OCI-LY7 (cell line): ENCODE data around the gene DUOX2. TPM values are rescaled to one million over a fixed set of nuclear protein-coding genes. Genes with fewer than 3 reads are reported as not detected.

Source experiments
- BruUV-seq: library from RNA; stranded (reverse); fragments of 400-500 nt; replicated peaks from 2 replicates; lab custom pipeline; 2021; lab: Mats Ljungman, UMichigan
- CTCF ChIA-PET: fragments of 300-600 bp; sonication (Branson Sonifier 250); formaldehyde crosslinking; loops from one replicate; lab custom pipeline; 2022; ENCODE audit warnings: antibody characterized with exemption; ENCODE audit not compliant: unreplicated experiment; lab: Charles Lee
- POLR2A ChIA-PET: fragments of 300-600 bp; sonication (Branson Sonifier 250); formaldehyde crosslinking; loops from one replicate; lab custom pipeline; 2022; ENCODE audit warnings: antibody characterized with exemption; lab: Charles Lee
- DNase-seq: peaks from one replicate; pipeline ENCODE4 v3.0.0-alpha.2; 2015; ENCODE audit warnings: low spot score
- H2AFZ ChIP-seq: fragments of 200-600 bp; sonication (generic), shearing (Covaris generic); 2 replicates; pipeline ENCODE4 v1.6.1; 2014; ENCODE audit warnings: mild to moderate bottlenecking, antibody characterized with exemption, low read length, moderate library complexity
- H3K27ac ChIP-seq: fragments of 200-600 bp; sonication (generic); 2 replicates; pipeline ENCODE4 v1.5.1; 2014; ENCODE audit warnings: mixed run types, low read depth, mild to moderate bottlenecking, moderate library complexity, low read length, inconsistent platforms; ENCODE audit not compliant: poor library complexity, severe bottlenecking
- H3K36me3 ChIP-seq: fragments of 200-600 bp; sonication (generic); 2 replicates; pipeline ENCODE4 v1.6.1; 2014; ENCODE audit warnings: mild to moderate bottlenecking, antibody characterized with exemption, low read length, moderate library complexity, mixed read lengths; ENCODE audit not compliant: insufficient read depth
- H3K4me1 ChIP-seq: fragments of 200-600 bp; sonication (generic); 2 replicates; pipeline ENCODE4 v1.5.1; 2014; ENCODE audit warnings: mild to moderate bottlenecking, low read length; ENCODE audit not compliant: insufficient read depth, poor library complexity, severe bottlenecking
- H3K4me2 ChIP-seq: fragments of 200-600 bp; sonication (generic); 2 replicates; pipeline ENCODE4 v1.6.1; 2014; ENCODE audit warnings: mild to moderate bottlenecking, low read length
- H3K4me3 ChIP-seq: fragments of 200-600 bp; sonication (generic); 2 replicates; pipeline ENCODE4 v1.5.1; 2014; ENCODE audit warnings: mild to moderate bottlenecking, low read depth, low read length; ENCODE audit not compliant: poor library complexity, severe bottlenecking
- H3K79me2 ChIP-seq: fragments of 200-600 bp; sonication (generic); 2 replicates; pipeline ENCODE4 v1.6.1; 2016; ENCODE audit warnings: low read depth, mild to moderate bottlenecking, low read length, moderate library complexity, mixed read lengths; ENCODE audit not compliant: insufficient read depth
- H3K9me2 ChIP-seq: fragments of 200-600 bp; sonication (generic); 2 replicates; pipeline ENCODE4 v1.6.1; 2016; ENCODE audit warnings: mild to moderate bottlenecking, low read length, mixed read lengths; ENCODE audit not compliant: insufficient read depth
- H3K9me3 ChIP-seq: fragments of 200-600 bp; sonication (generic); 2 replicates; pipeline ENCODE4 v1.6.1; 2014; ENCODE audit warnings: mild to moderate bottlenecking, mixed run types, low read length, mixed read lengths
- H4K20me1 ChIP-seq: fragments of 200-600 bp; sonication (generic); 2 replicates; pipeline ENCODE4 v1.6.1; 2014; ENCODE audit warnings: mild to moderate bottlenecking, antibody characterized with exemption, low read length, moderate library complexity, mixed read lengths; ENCODE audit not compliant: insufficient read depth
- EZH2phosphoT487 ChIP-seq: fragments of 200-600 bp; sonication (generic); IDR thresholded peaks from 2 replicates; pipeline ENCODE4 v1.6.1; 2018; ENCODE audit warnings: low read depth, borderline replicate concordance, mild to moderate bottlenecking, mixed run types, antibody characterized with exemption, low read length, moderate library complexity, mixed read lengths
- intact Hi-C: fragments of 100-400 bp; cut with micrococcal nuclease; formaldehyde crosslinking; loops from one replicate; pipeline ENCODE4 v1.10.0; 2022; ENCODE audit not compliant: unreplicated experiment
- total RNA-seq, 2 experiments: library from RNA; depleted of rRNA in 1 of 2; stranded (reverse); fragments of >200 nt in 1 of 2; shearing (Covaris generic) in 1 of 2; gene quantifications; 2 replicates each; pipeline ENCODE4 v1.2.3, GENCODE V29; 2014 to 2022
- TF ChIP-seq, protein P1 (sequence below): fragments of 200-600 bp; sonication (generic); conservative IDR thresholded peaks from 2 replicates; pipeline ENCODE4 v1.5.1; 2014; ENCODE audit warnings: mild to moderate bottlenecking, antibody characterized with exemption, low read length, moderate library complexity, mixed read lengths

Gene DUOX2
- total RNA-seq, 2 experiments from 2014 or later: 0.03 to 0.06 TPM

GRCh38 chr15:45091576-45091975, 22.4 kb downstream of the DUOX2 start:
- H3K36me3 ChIP-seq: no peaks in the 10 kb centered on the region
- H3K4me3 ChIP-seq: no peak overlapping the region
- H2AFZ ChIP-seq: no peak overlapping the region
- no peaks in the 10 kb centered on the region for H3K9me3 ChIP-seq
- CTCF ChIA-PET: no interaction called here
- no peak for DNase-seq
- TF ChIP-seq, protein P1, sequence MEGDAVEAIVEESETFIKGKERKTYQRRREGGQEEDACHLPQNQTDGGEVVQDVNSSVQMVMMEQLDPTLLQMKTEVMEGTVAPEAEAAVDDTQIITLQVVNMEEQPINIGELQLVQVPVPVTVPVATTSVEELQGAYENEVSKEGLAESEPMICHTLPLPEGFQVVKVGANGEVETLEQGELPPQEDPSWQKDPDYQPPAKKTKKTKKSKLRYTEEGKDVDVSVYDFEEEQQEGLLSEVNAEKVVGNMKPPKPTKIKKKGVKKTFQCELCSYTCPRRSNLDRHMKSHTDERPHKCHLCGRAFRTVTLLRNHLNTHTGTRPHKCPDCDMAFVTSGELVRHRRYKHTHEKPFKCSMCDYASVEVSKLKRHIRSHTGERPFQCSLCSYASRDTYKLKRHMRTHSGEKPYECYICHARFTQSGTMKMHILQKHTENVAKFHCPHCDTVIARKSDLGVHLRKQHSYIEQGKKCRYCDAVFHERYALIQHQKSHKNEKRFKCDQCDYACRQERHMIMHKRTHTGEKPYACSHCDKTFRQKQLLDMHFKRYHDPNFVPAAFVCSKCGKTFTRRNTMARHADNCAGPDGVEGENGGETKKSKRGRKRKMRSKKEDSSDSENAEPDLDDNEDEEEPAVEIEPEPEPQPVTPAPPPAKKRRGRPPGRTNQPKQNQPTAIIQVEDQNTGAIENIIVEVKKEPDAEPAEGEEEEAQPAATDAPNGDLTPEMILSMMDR: no peak
- TF ChIP-seq EZH2phosphoT487: no peak
- intact Hi-C loops: no loop called here
- no peak overlapping the region for H3K27ac ChIP-seq
- H3K9me2 ChIP-seq: no peaks in the 10 kb centered on the region
- no TSS peak for BruUV-seq
- H3K79me2 ChIP-seq: no peaks in the 10 kb centered on the region
- POLR2A ChIA-PET: no interaction called here
- no peak overlapping the region for H3K4me2 ChIP-seq
- no peaks in the 10 kb centered on the region for H4K20me1 ChIP-seq
- H3K4me1 ChIP-seq: no peaks in the 10 kb centered on the region

DNA sequence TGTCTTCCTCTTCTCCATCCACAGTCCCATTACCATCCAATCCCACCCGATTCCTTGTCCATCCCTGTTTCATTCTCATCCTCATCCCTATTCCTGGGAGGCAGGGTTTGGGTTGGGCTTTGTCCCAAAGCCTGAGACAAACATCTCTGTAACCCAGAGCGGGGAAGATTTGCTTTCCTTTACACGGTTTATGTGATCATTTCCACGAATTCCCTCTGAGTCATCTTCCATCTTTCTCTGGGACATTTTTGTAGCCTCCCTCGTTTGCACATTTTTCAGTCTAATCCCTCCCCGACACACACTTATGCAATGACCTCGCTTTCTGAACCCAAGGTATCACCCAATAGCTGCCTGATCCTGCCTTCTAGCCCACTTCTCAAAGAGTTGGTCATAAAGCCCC, 22.8 kb downstream of the DUOX2 start:
- ChIA-PET CTCF (no interaction called here), POLR2A (no interaction called here)
- TF ChIP-seq, protein P1: no peak
- no peak for TF ChIP-seq EZH2phosphoT487
- no peaks in the 10 kb centered on the region for H3K9me3 ChIP-seq
- no peak overlapping the region for H2AFZ ChIP-seq
- H3K4me3 ChIP-seq: no peak overlapping the region
- no peaks in the 10 kb centered on the region for H4K20me1 ChIP-seq
- no peaks in the 10 kb centered on the region for H3K36me3 ChIP-seq
- BruUV-seq: no TSS peak
- no peak overlapping the region for H3K4me2 ChIP-seq
- H3K27ac ChIP-seq: no peak overlapping the region
- DNase-seq: no peak
- no peaks in the 10 kb centered on the region for H3K4me1 ChIP-seq
- intact Hi-C loops: no loop called here
- H3K9me2 ChIP-seq: no peaks in the 10 kb centered on the region
- H3K79me2 ChIP-seq: no peaks in the 10 kb centered on the region

GRCh38 chr15:45089712-45090373, 24.1 kb downstream of the DUOX2 start:
- intact Hi-C loops: no loop called here

More at GRCh38 chr15:45089712-45090373, 24.1 kb downstream of the DUOX2 start:
- POLR2A ChIA-PET: interaction anchor here (0.6 kb wide), 2 partner anchors 334 to 924 kb away, joined by 3 to 4 read pairs; no protein-coding TSS in a partner anchor
- CTCF ChIA-PET: no interaction called here
- no peak for TF ChIP-seq EZH2phosphoT487
- TF ChIP-seq, protein P1: no peak
- no peaks in the 10 kb centered on the region for H3K9me3 ChIP-seq
- H3K4me1 ChIP-seq: no peaks in the 10 kb centered on the region
- H2AFZ ChIP-seq: no peak overlapping the region
- H3K9me2 ChIP-seq: no peaks in the 10 kb centered on the region
- no peak overlapping the region for H3K4me3 ChIP-seq
- no TSS peak for BruUV-seq
- H3K36me3 ChIP-seq: no peaks in the 10 kb centered on the region
- no peak for DNase-seq
- no peaks in the 10 kb centered on the region for H3K79me2 ChIP-seq
- no peak overlapping the region for H3K4me2 ChIP-seq
- no peak overlapping the region for H3K27ac ChIP-seq
- no peaks in the 10 kb centered on the region for H4K20me1 ChIP-seq
